Activated CD4-positive, alpha-beta T cell treated with anti-CD3 and anti-CD28 coated beads, Interleukin-2, Interleukin-4, amounts not matched to agents 100 ng/mL and 50 ng/mL, durations not matched to agents 16 hours and 8 hours (primary cell): Measurements from ENCODE around the gene RNF148.

Experiments used
- DNase-seq: peaks from one replicate; pipeline ENCODE4 v3.0.0-alpha.2; 2020; ENCODE audit warnings: low spot score

RNF148 gene

DNA sequence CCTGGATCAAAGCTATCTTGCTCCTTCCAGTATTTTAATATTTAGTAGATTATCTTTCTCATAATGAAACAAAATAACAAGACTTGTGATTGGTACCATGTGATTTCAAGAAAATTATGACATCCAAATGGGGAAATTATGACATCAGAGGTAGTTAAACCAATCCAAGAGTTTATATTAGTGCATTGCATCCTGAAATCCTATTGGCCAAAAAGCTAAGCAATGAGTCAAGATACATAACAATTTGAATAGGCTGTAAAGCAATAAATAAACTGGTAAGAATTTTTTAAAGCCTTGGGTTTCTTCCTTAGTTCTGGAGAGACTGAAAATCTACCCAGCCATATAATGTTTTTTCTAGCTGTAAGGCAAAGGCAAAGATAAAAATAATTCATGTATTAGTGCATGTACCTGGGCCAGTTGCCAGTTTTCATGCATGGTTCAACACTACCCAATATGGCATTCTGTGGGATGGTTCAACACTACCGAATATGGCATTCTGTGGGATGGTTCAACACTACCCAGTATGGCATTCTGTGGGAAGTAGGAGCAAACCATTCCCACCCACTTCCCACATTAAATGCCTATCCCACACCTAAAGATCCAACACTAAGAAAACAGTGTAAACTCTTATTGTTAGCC is at the start of gene RNF148:
RNF148 (minus strand) TSS at position 51 of the 639 bp plus-strand sequence. CDS start 172 bp downstream, outside the sequence.
- no peak for DNase-seq

- DNase-seq, result no peak
Measured at GRCh38 chr7:122750389-122750788, 47.7 kb upstream of the RNF148 start.

GRCh38 chr7:122748195-122748594 is 45.5 kb upstream of the RNF148 start:
- no peak for DNase-seq

- no peak for DNase-seq
Measured at GRCh38 chr7:122746948-122747347, 44.2 kb upstream of the RNF148 start.

DNA sequence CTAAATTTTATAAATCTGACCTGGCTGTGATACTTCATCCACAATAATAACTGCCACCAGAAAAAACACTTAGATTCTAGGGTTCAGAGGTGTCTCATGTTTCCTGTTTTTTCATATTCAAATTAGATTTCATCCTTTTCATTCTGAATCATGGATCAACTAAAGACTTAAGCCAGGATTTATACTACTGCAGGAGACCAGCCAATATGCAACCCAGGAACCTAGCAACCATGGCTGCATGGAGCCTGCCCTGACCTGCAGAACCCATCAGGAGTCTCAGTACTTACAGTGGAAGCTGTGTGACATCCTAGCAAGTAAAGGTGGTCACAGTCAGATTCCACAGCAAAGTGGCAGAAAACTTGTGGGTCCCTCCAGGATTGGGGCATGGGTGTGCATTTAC is 40.5 kb upstream of the RNF148 start:
- no peak for DNase-seq

DNA sequence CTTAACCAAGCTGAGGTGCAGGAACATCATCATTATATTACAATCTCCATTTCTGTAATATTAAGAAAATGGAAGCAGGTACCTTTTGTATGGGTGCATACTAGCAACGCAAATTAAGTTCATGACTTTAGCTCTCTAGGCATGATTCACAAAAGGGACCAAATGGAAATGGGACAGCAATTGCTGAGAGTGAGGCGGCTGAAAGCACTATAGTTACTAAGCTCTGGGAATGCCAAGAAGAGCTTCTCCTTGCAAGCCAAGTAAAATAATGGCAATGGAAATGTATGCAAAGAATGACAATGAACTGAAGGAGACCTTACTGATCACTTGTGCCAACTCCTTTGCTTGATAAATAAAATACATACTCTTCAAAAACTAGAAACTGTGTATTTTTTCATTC is 36.2 kb upstream of the RNF148 start:
- no peak for DNase-seq

- DNase-seq, result no peak
Measured at GRCh38 chr7:122736183-122736582, 33.5 kb upstream of the RNF148 start.

GRCh38 chr7:122727759-122728158 is 25.0 kb upstream of the RNF148 start:
- no peak for DNase-seq

DNA sequence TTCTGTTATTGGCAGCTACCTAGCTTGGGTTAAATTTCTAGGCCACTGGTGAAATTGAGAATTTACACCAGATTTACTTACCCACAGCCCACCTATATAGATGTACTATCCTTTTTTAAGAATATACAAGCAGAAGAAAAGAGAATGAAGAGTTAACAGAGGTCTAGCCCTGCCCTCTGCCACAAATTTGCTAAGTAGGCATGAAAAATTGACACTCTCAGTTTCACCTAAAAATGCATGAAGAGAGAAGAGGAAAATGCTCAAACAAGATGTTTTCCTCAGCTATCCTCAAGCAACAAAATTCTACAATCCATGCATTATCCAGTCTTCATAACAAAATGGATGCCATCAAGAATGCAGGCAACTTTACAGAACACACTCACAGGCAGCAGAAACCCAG is 24.6 kb upstream of the RNF148 start:
- no peak for DNase-seq

GRCh38 chr7:122726881-122727280 is 24.2 kb upstream of the RNF148 start:
- no peak for DNase-seq

DNA sequence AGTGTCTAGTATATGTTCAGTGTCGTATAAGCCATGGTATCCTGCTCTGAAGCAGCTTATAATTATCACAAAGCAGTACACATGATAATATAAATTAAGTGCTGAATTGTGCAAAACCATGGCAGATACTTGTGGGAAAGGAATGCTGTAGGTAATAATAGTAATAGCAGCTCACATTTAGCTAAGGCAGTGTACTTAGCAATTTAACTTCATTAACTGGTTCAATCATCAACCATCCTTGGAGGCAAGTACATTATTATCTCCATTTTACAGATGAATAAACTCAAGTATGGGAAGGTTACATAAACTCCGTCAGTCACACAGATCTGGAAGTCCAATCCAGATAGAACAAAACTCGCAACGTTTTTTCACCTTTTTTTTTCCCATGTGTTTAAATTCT is 21.6 kb upstream of the RNF148 start:
- DNase-seq, result no peak

GRCh38 chr7:122719010-122719578 is 16.4 kb upstream of the RNF148 start:
- no peak for DNase-seq

GRCh38 chr7:122717356-122718089 is 14.8 kb upstream of the RNF148 start:
- DNase-seq, result no peak

DNA sequence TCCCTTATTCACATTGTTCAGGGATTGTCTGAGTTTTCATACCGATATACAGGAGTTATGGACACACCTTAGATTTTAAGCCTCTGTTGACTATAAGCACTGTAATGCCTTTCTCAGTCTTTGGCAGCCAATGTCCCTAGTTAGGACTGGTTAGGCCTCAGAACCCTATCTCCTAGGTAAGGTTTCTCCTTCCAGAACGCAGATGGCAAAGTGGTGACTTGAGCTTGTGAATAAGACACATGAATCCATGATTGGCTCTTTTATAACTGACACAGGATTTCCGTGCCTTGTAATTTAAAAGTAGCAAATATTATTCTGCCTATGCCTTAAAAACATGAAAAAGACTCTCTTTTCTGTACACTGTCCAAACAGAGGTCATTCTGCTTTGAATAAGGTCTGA is 12.5 kb upstream of the RNF148 start:
- DNase-seq, result no peak

- DNase-seq, result no peak
Measured at GRCh38 chr7:122710916-122711315, 8.2 kb upstream of the RNF148 start.

GRCh38 chr7:122709930-122710646 is 7.4 kb upstream of the RNF148 start:
- DNase-seq, result no peak

- DNase-seq, result no peak
Measured at GRCh38 chr7:122706836-122707235, 4.1 kb upstream of the RNF148 start.

GRCh38 chr7:122699017-122699416 is 3.7 kb downstream of the RNF148 start, which contains the start of gene RNF133:
TSS of gene RNF133 (minus strand) at chr7:122699117. CDS start at chr7:122698918, 199 bp downstream.
- DNase-seq, result no peak

DNA sequence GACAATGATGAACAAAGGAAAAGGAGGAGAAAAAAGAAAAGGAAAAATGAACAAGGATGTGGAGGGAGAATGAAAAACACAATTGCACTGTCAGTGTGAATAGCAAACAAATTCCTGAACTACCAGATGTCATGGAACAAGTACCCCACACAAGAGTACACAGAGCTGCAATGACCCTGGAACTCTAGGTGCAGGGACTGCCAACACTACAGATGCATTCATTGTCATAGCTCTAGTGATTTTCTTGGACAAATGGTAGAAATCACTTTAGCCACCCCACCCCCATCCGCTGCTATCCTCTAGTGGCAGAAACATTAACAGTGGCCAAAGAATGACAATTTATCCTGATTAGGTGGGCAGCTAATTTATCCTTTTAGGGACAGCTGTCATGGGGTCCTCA is 6.9 kb downstream of the RNF148 start:
- no peak for DNase-seq

- no peak for DNase-seq
Measured at GRCh38 chr7:122694697-122695096, 8.0 kb downstream of the RNF148 start.

- DNase-seq, result no peak
Measured at GRCh38 chr7:122692769-122693309, 9.9 kb downstream of the RNF148 start.

DNA sequence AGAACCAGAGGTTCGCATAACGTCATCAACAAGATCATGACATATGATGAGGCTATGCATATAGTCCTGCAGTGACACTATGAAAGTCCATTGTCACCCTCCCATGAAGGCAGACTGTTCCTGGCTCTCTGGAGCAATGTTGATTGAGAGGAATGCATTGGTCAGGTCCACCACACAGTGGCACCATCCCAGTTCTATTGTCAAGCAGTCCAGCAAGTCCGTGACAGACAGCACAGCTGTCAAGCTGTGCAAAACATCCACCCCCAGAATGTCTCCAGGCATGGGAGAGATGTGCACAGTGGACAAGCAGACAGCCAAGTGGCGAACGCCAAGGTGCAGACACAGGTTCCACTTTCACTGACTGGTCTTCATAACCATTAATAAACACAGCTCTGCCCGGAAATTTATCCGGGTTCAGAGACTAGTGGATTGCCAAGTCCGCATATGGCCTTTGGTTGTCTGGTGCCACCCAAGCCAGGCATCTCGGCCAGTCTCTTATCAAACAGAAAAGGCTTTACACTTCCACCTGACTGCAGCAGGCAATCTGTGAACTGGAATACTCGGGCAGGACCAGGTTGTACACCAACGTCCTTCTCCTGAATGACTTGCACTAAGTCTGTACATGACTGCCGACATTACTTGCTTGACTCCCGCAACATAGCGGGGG is 11.0 kb downstream of the RNF148 start:
- DNase-seq, result no peak
